Stimulated activated CD4-positive, alpha-beta T cell treated with anti-CD3 and anti-CD28 coated beads, Interleukin-4, amount 100 ng/mL, for 48 hours (primary cell): ENCODE data around the gene MRPS23.

Experiments used
- DNase-seq, 2 donors: peaks; one replicate each; pipeline ENCODE4 v3.0.0-alpha.2; 2020; ENCODE audit warnings: low read depth in 2 of 2

The MRPS23 gene

GRCh38 chr17:57838857-57839570 is 10.8 kb downstream of the MRPS23 start:
- DNase-seq = no peak

- DNase-seq = no peak
These were observed 11.4 kb downstream of the MRPS23 start for GRCh38 chr17:57838453-57838852.

- DNase-seq = no peak
These were observed 14.4 kb downstream of the MRPS23 start for GRCh38 chr17:57835333-57835900.

- no peak for DNase-seq
These were observed 15.6 kb downstream of the MRPS23 start for GRCh38 chr17:57834146-57834741.

GRCh38 chr17:57833179-57833939 is 16.5 kb downstream of the MRPS23 start:
- DNase-seq = peak; percentile 62 to 68

- no peak for DNase-seq
These were observed 17.3 kb downstream of the MRPS23 start for GRCh38 chr17:57832314-57833178.

GRCh38 chr17:57830880-57831279 is 19.0 kb downstream of the MRPS23 start:
- no peak for DNase-seq

- DNase-seq = no peak
These were observed 26.1 kb downstream of the MRPS23 start for GRCh38 chr17:57823469-57824401.

GRCh38 chr17:57819867-57820266 is 30.0 kb downstream of the MRPS23 start:
- no peak for DNase-seq

- no peak for DNase-seq
These were observed 30.6 kb downstream of the MRPS23 start for GRCh38 chr17:57819285-57819684.

- DNase-seq = no peak
These were observed 31.8 kb downstream of the MRPS23 start for GRCh38 chr17:57818066-57818465.

GRCh38 chr17:57817299-57817698 is 32.5 kb downstream of the MRPS23 start:
- no peak for DNase-seq

GRCh38 chr17:57814421-57814820 is 35.4 kb downstream of the MRPS23 start:
- no peak for DNase-seq

GRCh38 chr17:57811638-57812280 is 38.1 kb downstream of the MRPS23 start:
- DNase-seq = no peak

- no peak for DNase-seq
These were observed 38.9 kb downstream of the MRPS23 start for GRCh38 chr17:57810721-57811637.

GRCh38 chr17:57809879-57810278 is 40.0 kb downstream of the MRPS23 start:
- no peak for DNase-seq

- no peak for DNase-seq
These were observed 41.0 kb downstream of the MRPS23 start for GRCh38 chr17:57808882-57809281.

GRCh38 chr17:57806167-57806830 is 43.5 kb downstream of the MRPS23 start:
- DNase-seq = no peak
